Measurements from ENCODE around the gene GOLGA8A.

- no peak for TF ChIP-seq CTCF (IDR thresholded peaks at IDR 0.05)
- no peak for TF ChIP-seq POLR2A (IDR thresholded peaks at IDR 0.05)
- TF ChIP-seq POLR2AphosphoS5 (IDR thresholded peaks at IDR 0.05), result no peak
- TF ChIP-seq EP300 (IDR thresholded peaks at IDR 0.05), result no peak
Measured at GRCh38 chr15:34439878-34440277, 2.3 kb upstream of the GOLGA8A start.
